Measurements from ENCODE around the gene CLSTN2. TPM values are rescaled to one million over a fixed set of nuclear protein-coding genes. Genes with fewer than 3 reads are reported as not detected.

Gene CLSTN2
- total and polyA plus RNA-seq, 5 donors from 2014 or later = not detected

- no peak overlapping the region for H3K4me3 ChIP-seq (ENCODE audit: low read depth, low read length)
- H3K4me3 Mint-ChIP-seq = no peak overlapping the region
- H3K27ac ChIP-seq (ENCODE audit: insufficient read depth, low read length, poor library complexity, severe bottlenecking) = no peak overlapping the region
- no peaks in the 10 kb centered on the region for H3K9me3 ChIP-seq (ENCODE audit: control insufficient read depth in 2 of 2, low read length in 2 of 2)
- ATAC-seq (ENCODE audit: low read depth in 2 of 2) (no peak), DNase-seq (no peak)
- no peaks in the 10 kb centered on the region for H3K4me1 Mint-ChIP-seq
- H3K36me3 Mint-ChIP-seq = no peaks in the 10 kb centered on the region
- H3K27me3 Mint-ChIP-seq = no peaks in the 10 kb centered on the region
- peaks cover 0 to 2% (median 0%) of the 10 kb centered on the region in 7 donors for H3K9me3 Mint-ChIP-seq
- no peaks in the 10 kb centered on the region for H3K36me3 ChIP-seq (ENCODE audit: control insufficient read depth, insufficient read depth, low read length)
- no peaks in the 10 kb centered on the region for H3K27me3 ChIP-seq (ENCODE audit: control insufficient read depth, insufficient read depth, low read length)
- no peaks in the 10 kb centered on the region for H3K4me1 ChIP-seq (ENCODE audit: control insufficient read depth, insufficient read depth, low read length, poor library complexity, severe bottlenecking)
- H3K27ac Mint-ChIP-seq = no peak overlapping the region
These were observed 323.3 kb downstream of the CLSTN2 start for GRCh38 chr3:140258222-140258724.

GRCh38 chr3:140265302-140265701 is 330.3 kb downstream of the CLSTN2 start:
- H3K27me3 Mint-ChIP-seq = no peaks in the 10 kb centered on the region
- H3K9me3 Mint-ChIP-seq = peaks cover 0 to 4% (median 0%) of the 10 kb centered on the region in 7 donors
- H3K27ac ChIP-seq (ENCODE audit: insufficient read depth, low read length, poor library complexity, severe bottlenecking) = no peak overlapping the region
- no peaks in the 10 kb centered on the region for H3K9me3 ChIP-seq (ENCODE audit: control insufficient read depth in 2 of 2, low read length in 2 of 2)
- no peak for DNase-seq
- H3K4me3 ChIP-seq (ENCODE audit: low read depth, low read length) = no peak overlapping the region
- H3K4me1 ChIP-seq (ENCODE audit: control insufficient read depth, insufficient read depth, low read length, poor library complexity, severe bottlenecking) = no peaks in the 10 kb centered on the region
- ATAC-seq (ENCODE audit: low read depth in 2 of 2) = no peak
- no peaks in the 10 kb centered on the region for H3K36me3 ChIP-seq (ENCODE audit: control insufficient read depth, insufficient read depth, low read length)
- no peak overlapping the region for H3K4me3 Mint-ChIP-seq
- H3K4me1 Mint-ChIP-seq = no peaks in the 10 kb centered on the region
- H3K27me3 ChIP-seq (ENCODE audit: control insufficient read depth, insufficient read depth, low read length) = no peaks in the 10 kb centered on the region
- H3K27ac Mint-ChIP-seq = no peak overlapping the region
- no peaks in the 10 kb centered on the region for H3K36me3 Mint-ChIP-seq

DNA sequence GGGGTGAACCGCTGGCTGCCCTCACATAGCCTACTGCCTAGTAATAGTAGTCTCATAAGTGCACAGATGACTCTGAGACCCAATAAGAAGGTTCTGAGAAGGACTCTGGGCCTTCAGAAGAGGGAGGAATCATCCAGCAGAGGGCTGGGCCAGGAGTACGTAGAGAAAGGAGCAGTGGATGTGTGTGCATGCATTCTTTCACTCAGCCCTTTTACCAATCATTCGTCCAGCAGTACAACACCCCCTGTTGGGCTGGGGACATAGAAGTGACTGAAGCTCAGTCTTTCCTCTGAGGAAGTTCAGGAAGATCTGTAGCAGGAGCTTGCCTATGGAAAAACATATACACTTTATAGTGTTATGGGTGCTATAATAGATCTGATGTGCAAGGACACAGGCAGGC is 333.1 kb downstream of the CLSTN2 start:
- no peak for DNase-seq
- H3K4me1 ChIP-seq (ENCODE audit: control insufficient read depth, insufficient read depth, low read length, poor library complexity, severe bottlenecking) = no peaks in the 10 kb centered on the region
- no peak overlapping the region for H3K4me3 Mint-ChIP-seq
- no peak overlapping the region for H3K27ac Mint-ChIP-seq
- peaks cover 0 to 2% (median 0%) of the 10 kb centered on the region in 7 donors for H3K9me3 Mint-ChIP-seq
- no peaks in the 10 kb centered on the region for H3K27me3 Mint-ChIP-seq
- H3K27me3 ChIP-seq (ENCODE audit: control insufficient read depth, insufficient read depth, low read length) = no peaks in the 10 kb centered on the region
- no peaks in the 10 kb centered on the region for H3K36me3 Mint-ChIP-seq
- H3K4me3 ChIP-seq (ENCODE audit: low read depth, low read length) = no peak overlapping the region
- H3K27ac ChIP-seq (ENCODE audit: insufficient read depth, low read length, poor library complexity, severe bottlenecking) = no peak overlapping the region
- no peak for ATAC-seq (ENCODE audit: low read depth in 2 of 2)
- no peaks in the 10 kb centered on the region for H3K36me3 ChIP-seq (ENCODE audit: control insufficient read depth, insufficient read depth, low read length)
- no peaks in the 10 kb centered on the region for H3K4me1 Mint-ChIP-seq
- no peaks in the 10 kb centered on the region for H3K9me3 ChIP-seq (ENCODE audit: control insufficient read depth in 2 of 2, low read length in 2 of 2)

DNA sequence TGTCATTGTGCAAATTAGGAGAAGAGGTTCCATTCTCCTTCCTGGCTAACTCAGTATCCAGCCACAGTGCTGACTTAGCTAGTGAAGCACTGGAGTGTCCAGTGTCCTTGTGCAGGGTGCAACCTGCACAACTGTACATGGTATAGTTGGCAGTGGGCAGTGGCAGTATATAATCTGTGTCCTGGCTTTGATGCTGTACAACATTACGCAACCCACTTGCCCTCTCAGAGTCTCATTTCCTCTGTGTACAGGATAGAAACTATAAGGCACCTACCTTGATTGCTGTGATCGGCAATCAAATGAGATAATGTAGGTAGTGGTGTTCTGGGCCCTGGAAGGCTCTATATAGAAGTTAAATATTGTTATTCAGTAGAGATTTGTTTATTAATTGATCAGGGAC is 333.6 kb downstream of the CLSTN2 start:
- Mint-ChIP-seq H3K36me3 (no peaks in the 10 kb centered on the region), H3K9me3 (peaks cover 0 to 2% (median 0%) of the 10 kb centered on the region in 7 donors), H3K27ac (no peak overlapping the region), H3K4me3 (no peak overlapping the region), H3K27me3 (no peaks in the 10 kb centered on the region), H3K4me1 (no peaks in the 10 kb centered on the region)
- Histone ChIP-seq H3K27ac (ENCODE audit: insufficient read depth, low read length, poor library complexity, severe bottlenecking) (no peak overlapping the region), H3K27me3 (ENCODE audit: control insufficient read depth, insufficient read depth, low read length) (no peaks in the 10 kb centered on the region), H3K4me1 (ENCODE audit: control insufficient read depth, insufficient read depth, low read length, poor library complexity, severe bottlenecking) (no peaks in the 10 kb centered on the region), H3K9me3 (ENCODE audit: control insufficient read depth in 2 of 2, low read length in 2 of 2) (no peaks in the 10 kb centered on the region), H3K4me3 (ENCODE audit: low read depth, low read length) (no peak overlapping the region), H3K36me3 (ENCODE audit: control insufficient read depth, insufficient read depth, low read length) (no peaks in the 10 kb centered on the region)
- ATAC-seq (ENCODE audit: low read depth in 2 of 2) (no peak), DNase-seq (no peak)

GRCh38 chr3:140270329-140270728 is 335.3 kb downstream of the CLSTN2 start:
- Mint-ChIP-seq H3K9me3 (peaks cover 0 to 2% (median 0%) of the 10 kb centered on the region in 7 donors), H3K4me1 (no peaks in the 10 kb centered on the region), H3K4me3 (no peak overlapping the region), H3K27ac (no peak overlapping the region), H3K27me3 (no peaks in the 10 kb centered on the region), H3K36me3 (no peaks in the 10 kb centered on the region)
- no peak for ATAC-seq (ENCODE audit: low read depth in 2 of 2)
- Histone ChIP-seq H3K27ac (ENCODE audit: insufficient read depth, low read length, poor library complexity, severe bottlenecking) (no peak overlapping the region), H3K4me3 (ENCODE audit: low read depth, low read length) (no peak overlapping the region), H3K9me3 (ENCODE audit: control insufficient read depth in 2 of 2, low read length in 2 of 2) (no peaks in the 10 kb centered on the region), H3K36me3 (ENCODE audit: control insufficient read depth, insufficient read depth, low read length) (no peaks in the 10 kb centered on the region), H3K4me1 (ENCODE audit: control insufficient read depth, insufficient read depth, low read length, poor library complexity, severe bottlenecking) (no peaks in the 10 kb centered on the region), H3K27me3 (ENCODE audit: control insufficient read depth, insufficient read depth, low read length) (no peaks in the 10 kb centered on the region)
- DNase-seq = no peak

GRCh38 chr3:140273542-140274195 is 338.7 kb downstream of the CLSTN2 start:
- Histone ChIP-seq H3K27me3 (ENCODE audit: control insufficient read depth, insufficient read depth, low read length) (no peaks in the 10 kb centered on the region), H3K36me3 (ENCODE audit: control insufficient read depth, insufficient read depth, low read length) (no peaks in the 10 kb centered on the region), H3K4me3 (ENCODE audit: low read depth, low read length) (no peak overlapping the region), H3K4me1 (ENCODE audit: control insufficient read depth, insufficient read depth, low read length, poor library complexity, severe bottlenecking) (no peaks in the 10 kb centered on the region), H3K27ac (ENCODE audit: insufficient read depth, low read length, poor library complexity, severe bottlenecking) (no peak overlapping the region), H3K9me3 (ENCODE audit: control insufficient read depth in 2 of 2, low read length in 2 of 2) (no peaks in the 10 kb centered on the region)
- Mint-ChIP-seq H3K4me1 (no peaks in the 10 kb centered on the region), H3K36me3 (no peaks in the 10 kb centered on the region), H3K27ac (no peak overlapping the region), H3K9me3 (peaks cover 0 to 2% (median 0%) of the 10 kb centered on the region in 7 donors), H3K4me3 (no peak overlapping the region), H3K27me3 (no peaks in the 10 kb centered on the region)
- ATAC-seq (ENCODE audit: low read depth in 2 of 2) = no peak
- DNase-seq = no peak

DNA sequence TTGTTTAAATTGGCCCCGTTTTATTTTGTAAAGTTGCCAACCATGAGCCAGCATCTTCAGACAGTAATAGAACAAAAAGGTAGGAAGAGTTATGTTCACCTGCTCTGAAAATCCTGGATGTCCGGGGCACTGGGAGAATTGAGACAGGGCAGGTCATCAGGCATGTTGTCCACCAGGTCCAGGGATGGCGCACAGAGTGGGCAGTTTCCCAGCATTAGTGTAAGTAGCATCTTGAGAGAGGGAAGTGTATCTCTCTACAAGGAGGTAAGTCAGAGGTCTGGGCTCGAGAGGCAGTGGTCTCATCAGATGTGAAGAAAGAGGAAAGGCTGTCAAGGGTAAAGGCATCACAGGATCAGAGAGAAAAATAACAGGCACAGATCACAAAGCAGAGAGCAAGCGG is 339.4 kb downstream of the CLSTN2 start:
- DNase-seq (no peak), ATAC-seq (ENCODE audit: low read depth in 2 of 2) (no peak)
- no peaks in the 10 kb centered on the region for H3K4me1 Mint-ChIP-seq
- no peaks in the 10 kb centered on the region for H3K4me1 ChIP-seq (ENCODE audit: control insufficient read depth, insufficient read depth, low read length, poor library complexity, severe bottlenecking)
- H3K27ac ChIP-seq (ENCODE audit: insufficient read depth, low read length, poor library complexity, severe bottlenecking) = no peak overlapping the region
- no peak overlapping the region for H3K4me3 Mint-ChIP-seq
- peaks cover 0 to 2% (median 0%) of the 10 kb centered on the region in 7 donors for H3K9me3 Mint-ChIP-seq
- H3K36me3 ChIP-seq (ENCODE audit: control insufficient read depth, insufficient read depth, low read length) = no peaks in the 10 kb centered on the region
- H3K27me3 Mint-ChIP-seq = no peaks in the 10 kb centered on the region
- H3K9me3 ChIP-seq (ENCODE audit: control insufficient read depth in 2 of 2, low read length in 2 of 2) = no peaks in the 10 kb centered on the region
- H3K4me3 ChIP-seq (ENCODE audit: low read depth, low read length) = no peak overlapping the region
- no peak overlapping the region for H3K27ac Mint-ChIP-seq
- no peaks in the 10 kb centered on the region for H3K36me3 Mint-ChIP-seq
- H3K27me3 ChIP-seq (ENCODE audit: control insufficient read depth, insufficient read depth, low read length) = no peaks in the 10 kb centered on the region

- Histone ChIP-seq H3K27me3 (ENCODE audit: control insufficient read depth, insufficient read depth, low read length) (no peaks in the 10 kb centered on the region), H3K4me3 (ENCODE audit: low read depth, low read length) (no peak overlapping the region), H3K9me3 (ENCODE audit: control insufficient read depth in 2 of 2, low read length in 2 of 2) (no peaks in the 10 kb centered on the region), H3K27ac (ENCODE audit: insufficient read depth, low read length, poor library complexity, severe bottlenecking) (no peak overlapping the region), H3K36me3 (ENCODE audit: control insufficient read depth, insufficient read depth, low read length) (no peaks in the 10 kb centered on the region), H3K4me1 (ENCODE audit: control insufficient read depth, insufficient read depth, low read length, poor library complexity, severe bottlenecking) (no peaks in the 10 kb centered on the region)
- Mint-ChIP-seq H3K27me3 (no peaks in the 10 kb centered on the region), H3K4me3 (no peak overlapping the region), H3K27ac (no peak overlapping the region), H3K9me3 (peaks cover 0 to 2% (median 0%) of the 10 kb centered on the region in 7 donors), H3K36me3 (no peaks in the 10 kb centered on the region), H3K4me1 (no peaks in the 10 kb centered on the region)
- no peak for ATAC-seq (ENCODE audit: low read depth in 2 of 2)
- peak in 1 of 3 donors; percentile 2 for DNase-seq
These were observed 341.7 kb downstream of the CLSTN2 start for GRCh38 chr3:140276703-140277102.

Measured in CD4-positive, CD25-positive, alpha-beta regulatory T cell (primary cell).